Esophagus squamous epithelium (tissue), 4 donors: ENCODE data around the gene FRMD4A.

ENCODE experiments used
- POLR2A ChIP-seq, 4 donors: fragments of 450-650 bp; IDR thresholded peaks; one replicate each; pipeline ENCODE4 v1.6.1; 2017; ENCODE audit warnings: antibody characterized with exemption in 4 of 4, mild to moderate bottlenecking in 4 of 4, moderate library complexity in 3 of 4
- TF ChIP-seq, protein P1 (sequence below), 6 experiments: fragments of 450-650 bp in 4 of 6; fragments of 200-600 bp in 2 of 6; sonication (generic) in 2 of 6; IDR thresholded peaks; one replicate each; pipeline ENCODE4 v1.5.1; 2016 to 2019; ENCODE audit warnings: antibody characterized with exemption in 6 of 6, mild to moderate bottlenecking in 4 of 6, moderate library complexity in 4 of 6

DNA sequence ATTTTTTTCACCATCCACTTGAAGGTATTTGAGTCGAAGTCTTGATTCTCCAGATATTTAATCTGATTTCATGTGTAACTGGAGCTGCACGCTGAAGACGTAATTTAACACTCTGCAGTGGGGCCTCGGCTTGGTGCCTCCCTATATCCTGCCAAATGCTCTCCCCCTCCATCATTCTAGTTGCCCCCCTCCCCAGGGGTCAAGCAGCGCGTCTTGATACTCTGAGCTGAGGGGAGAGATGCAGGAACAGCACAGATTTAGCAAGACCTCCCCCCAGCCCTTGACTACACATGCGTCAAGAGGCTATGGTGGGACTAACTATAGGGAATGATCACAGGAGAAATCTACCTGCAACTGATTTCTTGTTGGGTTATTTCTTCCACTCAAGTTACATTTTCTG, 658.2 kb downstream of the FRMD4A start:
- TF ChIP-seq, protein P1, sequence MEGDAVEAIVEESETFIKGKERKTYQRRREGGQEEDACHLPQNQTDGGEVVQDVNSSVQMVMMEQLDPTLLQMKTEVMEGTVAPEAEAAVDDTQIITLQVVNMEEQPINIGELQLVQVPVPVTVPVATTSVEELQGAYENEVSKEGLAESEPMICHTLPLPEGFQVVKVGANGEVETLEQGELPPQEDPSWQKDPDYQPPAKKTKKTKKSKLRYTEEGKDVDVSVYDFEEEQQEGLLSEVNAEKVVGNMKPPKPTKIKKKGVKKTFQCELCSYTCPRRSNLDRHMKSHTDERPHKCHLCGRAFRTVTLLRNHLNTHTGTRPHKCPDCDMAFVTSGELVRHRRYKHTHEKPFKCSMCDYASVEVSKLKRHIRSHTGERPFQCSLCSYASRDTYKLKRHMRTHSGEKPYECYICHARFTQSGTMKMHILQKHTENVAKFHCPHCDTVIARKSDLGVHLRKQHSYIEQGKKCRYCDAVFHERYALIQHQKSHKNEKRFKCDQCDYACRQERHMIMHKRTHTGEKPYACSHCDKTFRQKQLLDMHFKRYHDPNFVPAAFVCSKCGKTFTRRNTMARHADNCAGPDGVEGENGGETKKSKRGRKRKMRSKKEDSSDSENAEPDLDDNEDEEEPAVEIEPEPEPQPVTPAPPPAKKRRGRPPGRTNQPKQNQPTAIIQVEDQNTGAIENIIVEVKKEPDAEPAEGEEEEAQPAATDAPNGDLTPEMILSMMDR (IDR thresholded peaks at IDR 0.05) = no peak
- no peak for TF ChIP-seq POLR2A (IDR thresholded peaks at IDR 0.05)
